DOHH2 (cell line): ENCODE measurements around the gene NDUFB4.
A peak's percentile ranks its signal among the peaks of the same experiment; 100 is the strongest.

ENCODE experiments used
- H3F3A ChIP-seq: fragments of 200-600 bp; sonication (generic), shearing (Covaris generic); 2 replicates; pipeline ENCODE4 v1.6.0; 2016; ENCODE audit warnings: antibody characterized with exemption, mild to moderate bottlenecking; ENCODE audit not compliant: control insufficient read depth, insufficient read depth
- H3K27ac ChIP-seq: fragments of 200-600 bp; sonication (generic); 2 replicates; pipeline ENCODE4 v1.5.1; 2014; ENCODE audit warnings: low read depth, mild to moderate bottlenecking, low read length, moderate library complexity
- H3K27me3 ChIP-seq: fragments of 200-600 bp; sonication (generic); 2 replicates; pipeline ENCODE4 v1.6.1; 2014; ENCODE audit warnings: mild to moderate bottlenecking, low read length, mixed read lengths; ENCODE audit not compliant: control insufficient read depth
- H3K36me3 ChIP-seq: fragments of 200-600 bp; sonication (generic); 2 replicates; pipeline ENCODE4 v1.6.1; 2014; ENCODE audit warnings: mild to moderate bottlenecking, low read length, moderate library complexity, mixed read lengths; ENCODE audit not compliant: control insufficient read depth
- H3K4me1 ChIP-seq: fragments of 200-600 bp; sonication (generic); 2 replicates; pipeline ENCODE4 v1.6.1; 2014; ENCODE audit warnings: mild to moderate bottlenecking, low read length, mixed read lengths; ENCODE audit not compliant: control insufficient read depth
- H3K4me2 ChIP-seq: fragments of 200-600 bp; sonication (generic); 2 replicates; pipeline ENCODE4 v1.6.0; 2014; ENCODE audit warnings: mild to moderate bottlenecking, low read length, moderate library complexity
- H3K4me3 ChIP-seq: fragments of 200-600 bp; sonication (generic); 2 replicates; pipeline ENCODE4 v1.5.1; 2014; ENCODE audit warnings: mild to moderate bottlenecking, low read length, mixed read lengths
- H3K79me2 ChIP-seq: fragments of 200-600 bp; sonication (generic); 2 replicates; pipeline ENCODE4 v1.6.1; 2014; ENCODE audit warnings: mild to moderate bottlenecking, low read length, mixed read lengths; ENCODE audit not compliant: control insufficient read depth
- H3K9me2 ChIP-seq: fragments of 200-600 bp; sonication (generic); replicated peaks from 2 replicates; pipeline ENCODE4 v1.6.1; 2014; ENCODE audit warnings: mild to moderate bottlenecking, low read length, mixed read lengths; ENCODE audit not compliant: control insufficient read depth
- H3K9me3 ChIP-seq: fragments of 200-600 bp; sonication (generic); 2 replicates; pipeline ENCODE4 v1.6.1; 2014; ENCODE audit warnings: antibody characterized with exemption, low read length, mixed read lengths; ENCODE audit not compliant: control insufficient read depth, insufficient read depth
- H4K20me1 ChIP-seq: fragments of 200-600 bp; sonication (generic); 2 replicates; pipeline ENCODE4 v1.6.0; 2014; ENCODE audit warnings: low read depth, mild to moderate bottlenecking, antibody characterized with exemption, low read length, moderate library complexity; ENCODE audit not compliant: control insufficient read depth, insufficient read depth
- EZH2phosphoT487 ChIP-seq: fragments of 200-600 bp; sonication (generic); IDR thresholded peaks from 2 replicates; pipeline ENCODE4 v1.6.1; 2017; ENCODE audit warnings: borderline replicate concordance, mild to moderate bottlenecking, antibody characterized with exemption, low read length, moderate library complexity, mixed read lengths
- TF ChIP-seq, protein P1 (sequence below): fragments of 200-600 bp; sonication (generic); IDR thresholded peaks from one replicate; pipeline ENCODE4 v1.5.1; 2014; ENCODE audit warnings: antibody characterized with exemption, mild to moderate bottlenecking, low read depth, low read length; ENCODE audit not compliant: poor library complexity, severe bottlenecking

The NDUFB4 gene

DNA sequence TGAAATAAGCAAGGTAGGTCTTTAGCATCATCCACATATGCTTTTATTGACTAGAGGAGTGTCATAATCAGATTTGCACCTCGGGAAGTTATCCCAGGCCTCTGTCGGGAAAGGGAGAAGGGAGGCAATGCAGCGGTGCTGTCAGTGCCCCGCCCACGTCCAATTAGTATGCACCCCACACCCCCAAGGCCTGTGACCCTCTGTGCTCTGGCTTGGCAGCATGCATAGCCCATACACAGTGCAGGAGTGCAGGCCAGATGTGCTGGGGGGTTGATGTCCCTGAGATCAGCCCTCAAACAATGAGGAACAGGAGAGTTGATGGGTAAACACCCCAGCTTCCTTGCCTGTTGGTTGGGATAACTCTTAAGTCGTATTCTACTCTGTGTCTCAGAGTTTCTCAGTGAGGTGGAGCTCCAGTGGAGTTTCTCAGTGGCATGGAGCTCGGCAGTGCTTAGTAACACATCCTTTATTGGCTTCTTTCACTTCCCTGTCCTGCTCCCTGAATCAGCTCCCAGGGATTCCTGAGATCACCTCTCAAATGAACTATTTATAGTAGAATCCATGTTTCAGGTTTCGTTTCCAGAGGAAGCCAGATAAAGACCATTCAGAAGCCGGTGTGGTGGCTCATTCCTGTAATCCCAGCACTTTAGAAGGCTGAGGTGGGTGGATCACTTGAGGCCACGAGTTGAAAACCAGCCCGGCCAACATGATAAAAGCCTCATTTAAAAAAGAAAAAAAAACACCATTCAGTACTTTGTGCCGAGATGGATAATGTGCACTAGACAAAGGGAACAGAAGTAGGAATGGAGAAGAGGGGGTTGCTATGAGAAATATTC is 26.7 kb upstream of the NDUFB4 start:
- no peak for TF ChIP-seq EZH2phosphoT487
- H3K4me1 ChIP-seq, result no peaks in the 10 kb centered on the region
- no peaks in the 10 kb centered on the region for H3F3A ChIP-seq
- no peak overlapping the region for H3K4me3 ChIP-seq
- H3K36me3 ChIP-seq, result no peaks in the 10 kb centered on the region
- H3K27me3 ChIP-seq, result peaks cover 3% of the 10 kb centered on the region; the same call in 1 of the 2 replicates
- H3K4me2 ChIP-seq, result no peak overlapping the region
- no peaks in the 10 kb centered on the region for H3K9me3 ChIP-seq
- H3K9me2 ChIP-seq, result no peaks in the 10 kb centered on the region
- H3K27ac ChIP-seq, result no peak overlapping the region
- H3K79me2 ChIP-seq, result no peaks in the 10 kb centered on the region
- H4K20me1 ChIP-seq, result no peaks in the 10 kb centered on the region

DNA sequence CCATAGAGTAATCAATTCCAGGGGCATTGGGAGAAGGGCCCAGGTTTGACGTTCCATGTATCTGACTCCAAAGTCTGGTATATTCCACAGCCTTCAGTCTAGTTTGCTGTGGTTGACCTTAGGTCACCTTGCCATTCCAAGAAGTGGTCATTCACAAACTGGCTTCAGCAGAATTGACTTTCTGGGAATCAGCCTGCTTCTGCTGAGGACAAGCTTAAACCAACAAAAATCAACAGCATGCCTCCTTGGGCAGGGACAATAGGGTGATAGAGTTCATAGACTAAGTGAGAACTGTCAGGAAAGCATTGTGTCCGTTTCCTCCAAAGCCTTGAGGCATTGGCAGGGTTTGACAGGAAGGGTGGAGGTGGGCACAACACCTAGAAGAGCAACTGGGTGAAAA is 24.1 kb upstream of the NDUFB4 start:
- Histone ChIP-seq H3K4me3 (no peak overlapping the region), H3F3A (no peaks in the 10 kb centered on the region), H3K4me1 (no peaks in the 10 kb centered on the region), H3K79me2 (no peaks in the 10 kb centered on the region), H3K36me3 (no peaks in the 10 kb centered on the region), H3K9me2 (no peaks in the 10 kb centered on the region), H3K4me2 (no peak overlapping the region), H4K20me1 (no peaks in the 10 kb centered on the region), H3K27ac (no peak overlapping the region), H3K27me3 (no peaks in the 10 kb centered on the region), H3K9me3 (no peaks in the 10 kb centered on the region)
- TF ChIP-seq EZH2phosphoT487, result no peak
- TF ChIP-seq, protein P1, sequence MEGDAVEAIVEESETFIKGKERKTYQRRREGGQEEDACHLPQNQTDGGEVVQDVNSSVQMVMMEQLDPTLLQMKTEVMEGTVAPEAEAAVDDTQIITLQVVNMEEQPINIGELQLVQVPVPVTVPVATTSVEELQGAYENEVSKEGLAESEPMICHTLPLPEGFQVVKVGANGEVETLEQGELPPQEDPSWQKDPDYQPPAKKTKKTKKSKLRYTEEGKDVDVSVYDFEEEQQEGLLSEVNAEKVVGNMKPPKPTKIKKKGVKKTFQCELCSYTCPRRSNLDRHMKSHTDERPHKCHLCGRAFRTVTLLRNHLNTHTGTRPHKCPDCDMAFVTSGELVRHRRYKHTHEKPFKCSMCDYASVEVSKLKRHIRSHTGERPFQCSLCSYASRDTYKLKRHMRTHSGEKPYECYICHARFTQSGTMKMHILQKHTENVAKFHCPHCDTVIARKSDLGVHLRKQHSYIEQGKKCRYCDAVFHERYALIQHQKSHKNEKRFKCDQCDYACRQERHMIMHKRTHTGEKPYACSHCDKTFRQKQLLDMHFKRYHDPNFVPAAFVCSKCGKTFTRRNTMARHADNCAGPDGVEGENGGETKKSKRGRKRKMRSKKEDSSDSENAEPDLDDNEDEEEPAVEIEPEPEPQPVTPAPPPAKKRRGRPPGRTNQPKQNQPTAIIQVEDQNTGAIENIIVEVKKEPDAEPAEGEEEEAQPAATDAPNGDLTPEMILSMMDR, result no peak

DNA sequence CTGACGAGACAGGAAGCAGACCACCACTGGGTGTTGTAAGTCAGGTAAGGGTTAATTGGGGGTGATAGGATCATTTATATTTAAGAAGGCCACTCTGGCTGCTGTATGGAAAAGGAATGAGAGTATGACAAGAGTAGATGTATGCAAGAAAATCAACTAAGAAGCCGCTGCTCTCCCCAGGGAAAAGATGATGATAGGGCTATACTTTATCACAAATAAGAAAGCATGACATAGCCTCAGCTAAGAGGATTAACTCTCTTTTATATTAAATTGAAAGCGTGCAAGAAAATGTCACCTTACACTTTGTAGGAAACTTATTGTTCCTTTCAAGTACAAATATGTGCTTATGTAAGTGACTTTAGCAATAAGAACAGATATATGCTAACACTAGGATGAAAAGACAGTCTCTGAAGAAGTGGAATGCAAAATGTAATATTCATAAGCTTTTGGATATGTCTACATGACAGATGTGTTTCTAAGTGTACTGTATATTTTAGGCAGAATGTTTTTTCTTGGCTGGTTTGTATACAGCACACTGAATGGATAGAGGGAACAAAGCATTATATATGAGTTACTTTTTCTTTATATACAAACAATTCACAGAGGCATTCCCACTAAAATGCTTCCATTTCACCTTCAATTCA is 8.7 kb upstream of the NDUFB4 start:
- Histone ChIP-seq H3K36me3 (no peaks in the 10 kb centered on the region), H3K4me1 (no peaks in the 10 kb centered on the region), H3K79me2 (no peaks in the 10 kb centered on the region), H3K4me2 (no peak overlapping the region), H3K4me3 (no peak overlapping the region), H3K9me3 (no peaks in the 10 kb centered on the region), H3K27ac (no peak overlapping the region), H3K9me2 (no peaks in the 10 kb centered on the region), H3K27me3 (peaks cover 7% of the 10 kb centered on the region; the same call in 1 of the 2 replicates), H4K20me1 (no peaks in the 10 kb centered on the region), H3F3A (no peaks in the 10 kb centered on the region)
- TF ChIP-seq, protein P1, result no peak
- no peak for TF ChIP-seq EZH2phosphoT487

- no peaks in the 10 kb centered on the region for H3K9me3 ChIP-seq
- peak overlapping the region; percentile 98 for H3K4me3 ChIP-seq
- H3K4me1 ChIP-seq, result peaks cover 16% of the 10 kb centered on the region
- no peaks in the 10 kb centered on the region for H3F3A ChIP-seq
- no peaks in the 10 kb centered on the region for H3K27me3 ChIP-seq
- no peaks in the 10 kb centered on the region for H3K9me2 ChIP-seq
- H3K27ac ChIP-seq, result no peak overlapping the region
- peaks cover 3% of the 10 kb centered on the region; the same call in 1 of the 2 replicates for H4K20me1 ChIP-seq
- peak overlapping the region; percentile 84 for H3K4me2 ChIP-seq
- peaks cover 36% of the 10 kb centered on the region for H3K79me2 ChIP-seq
- H3K36me3 ChIP-seq, result peaks cover 39% of the 10 kb centered on the region
- TF ChIP-seq, protein P1, result no peak
- TF ChIP-seq EZH2phosphoT487, result no peak
Measured at GRCh38 chr3:120595788-120596115, 384 bp upstream of the NDUFB4 start.
